NOMO-1 treated with dmso at 0.1 percent for 144 hours (cell line): Measurements from ENCODE around the gene FMO2.
"Not testable (repeated sequence)": the region's sequence is repeated elsewhere in the genome, so short reads cannot be mapped to it uniquely, and the experiment has no call there.

Experiments
- DNase-seq: peaks from one replicate; lab custom pipeline; 2025; ENCODE audit not compliant: unreplicated experiment; lab: John Stamatoyannopoulos, UW

The FMO2 gene

DNA sequence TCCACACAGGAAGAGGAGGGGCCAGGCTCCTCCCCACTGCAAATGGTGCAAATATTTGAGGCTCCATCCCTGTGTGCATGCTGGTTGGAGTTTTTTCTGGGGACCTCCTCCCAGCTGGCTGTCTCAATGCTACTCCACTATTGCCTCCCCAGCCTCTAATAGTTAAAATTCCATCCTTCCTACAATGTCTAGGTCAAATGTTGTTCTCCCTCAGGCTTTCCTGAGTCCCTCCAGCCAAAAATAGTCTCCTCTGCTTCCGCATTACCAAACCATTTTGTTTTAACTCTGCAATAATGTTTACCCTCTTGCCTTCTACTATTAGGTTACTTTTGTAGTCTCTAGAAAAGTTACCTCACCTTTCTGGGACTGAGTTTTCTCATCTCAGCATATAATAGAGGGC, 33.6 kb downstream of the FMO2 start:
- no peak for DNase-seq

DNA sequence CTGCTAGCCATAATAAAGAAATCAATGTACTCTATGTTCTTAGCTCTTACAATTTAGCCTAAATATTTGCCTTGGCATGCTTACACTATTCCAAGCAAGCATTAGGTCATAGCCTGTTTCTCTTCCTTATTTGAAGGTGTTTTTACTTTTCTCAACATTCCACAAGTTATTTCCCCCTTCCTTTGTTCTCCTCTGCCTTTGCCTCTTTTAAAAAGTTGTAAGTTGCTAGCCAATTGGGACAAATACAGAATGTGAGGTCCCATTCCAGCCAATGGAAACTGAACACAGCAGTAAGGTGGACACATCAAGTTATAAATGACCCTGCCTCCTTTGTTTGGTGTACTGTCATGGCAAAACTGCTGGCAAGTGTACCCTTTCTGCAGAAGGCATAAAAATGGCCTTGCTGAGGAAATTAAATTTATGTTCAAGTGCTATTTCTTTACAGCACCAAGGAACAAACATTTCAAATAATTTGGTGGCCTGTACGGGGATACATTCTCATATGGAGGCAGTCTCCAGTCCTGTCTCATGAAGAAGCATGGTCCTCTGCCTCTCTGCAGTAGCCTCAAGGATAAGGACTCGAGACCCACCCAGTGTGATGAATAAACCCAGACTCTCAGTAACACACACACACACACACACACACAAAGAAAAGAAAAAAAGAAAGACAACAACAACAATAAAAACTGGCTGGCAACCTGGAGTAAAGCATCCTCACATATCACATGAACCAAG, 34.4 kb downstream of the FMO2 start:
- no peak for DNase-seq

DNA sequence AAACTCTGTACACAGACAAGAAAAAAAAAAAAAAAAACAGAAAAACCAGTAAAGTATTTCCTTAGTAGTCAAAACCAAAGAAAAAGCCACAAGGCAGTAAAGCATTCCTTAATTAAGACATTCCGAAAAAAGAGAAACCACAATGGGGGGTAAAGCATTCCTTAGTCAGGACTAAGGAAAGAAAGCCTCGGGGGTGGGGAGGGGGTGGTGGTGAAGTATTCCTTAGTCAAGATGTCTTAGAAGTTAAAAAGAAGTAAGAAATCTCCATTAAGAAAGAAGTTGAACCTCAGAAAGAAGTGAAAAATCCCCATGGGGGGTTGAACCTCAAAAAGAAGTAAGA, 35.0 kb downstream of the FMO2 start:
- no peak for DNase-seq

DNA sequence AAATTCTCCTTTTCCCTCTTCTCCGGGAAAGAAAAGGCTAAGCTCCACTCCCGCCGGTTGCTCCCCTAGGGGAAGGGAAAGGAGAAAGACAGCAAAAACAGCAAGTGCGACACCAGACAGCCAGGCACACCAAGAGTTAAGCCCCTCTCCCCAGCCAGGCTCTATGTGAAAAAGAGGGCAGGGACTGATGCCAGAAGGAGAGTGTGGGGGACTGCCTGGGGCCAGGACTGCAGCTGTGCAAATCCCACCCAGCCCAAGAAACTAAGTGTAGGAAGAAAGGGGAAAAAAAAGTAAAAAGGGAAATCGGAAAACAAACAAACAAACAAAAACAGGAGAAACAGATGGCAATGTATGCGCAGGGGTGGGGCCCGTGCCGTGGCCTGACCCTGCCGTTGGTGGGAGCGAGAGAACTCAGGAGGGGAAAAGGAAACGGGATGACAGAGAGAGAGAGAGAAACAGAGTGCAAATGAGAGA, 35.5 kb downstream of the FMO2 start:
- no peak for DNase-seq

DNA sequence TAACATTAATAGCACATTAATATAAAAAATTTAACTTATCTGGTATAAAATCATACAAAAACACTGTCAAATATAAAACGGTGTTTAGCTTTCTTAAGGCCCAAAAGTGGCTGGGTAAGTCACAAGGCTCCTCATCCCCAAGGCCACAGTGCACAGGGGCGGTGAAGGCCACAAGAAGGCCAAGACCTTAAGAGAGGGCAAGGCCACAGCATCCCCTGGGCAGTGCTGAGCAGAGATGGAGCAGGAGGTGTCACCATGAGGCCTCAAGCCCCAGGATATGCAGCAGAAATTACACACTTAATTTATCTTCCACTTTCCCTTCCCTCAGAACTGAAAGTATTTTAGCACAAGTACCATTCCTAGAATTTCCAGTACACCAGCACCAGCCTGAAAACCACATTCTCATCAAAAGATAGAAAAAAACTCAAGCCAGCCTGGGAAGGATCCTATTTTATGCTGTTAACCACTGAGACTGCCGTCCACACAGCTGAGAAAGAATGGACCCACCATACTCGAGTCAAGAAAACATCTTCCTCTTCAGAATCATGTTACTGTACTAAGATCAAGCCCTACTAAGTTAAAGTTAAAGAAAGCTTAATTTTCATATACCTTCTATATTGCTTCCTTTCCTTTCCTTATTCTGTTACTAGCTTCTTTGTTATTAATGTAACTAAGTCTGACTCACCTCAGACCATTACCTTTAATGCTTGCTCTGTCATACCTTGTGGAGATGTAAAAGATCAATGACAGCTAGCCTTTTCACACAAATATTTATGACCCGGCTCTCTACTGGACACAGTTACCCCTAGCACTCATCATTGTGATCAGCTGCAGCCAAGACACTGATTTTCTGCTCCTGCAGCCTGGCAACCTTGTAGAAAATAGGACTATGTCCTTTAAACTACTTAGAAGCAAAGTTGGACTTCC, 36.8 kb downstream of the FMO2 start:
- no peak for DNase-seq

DNA sequence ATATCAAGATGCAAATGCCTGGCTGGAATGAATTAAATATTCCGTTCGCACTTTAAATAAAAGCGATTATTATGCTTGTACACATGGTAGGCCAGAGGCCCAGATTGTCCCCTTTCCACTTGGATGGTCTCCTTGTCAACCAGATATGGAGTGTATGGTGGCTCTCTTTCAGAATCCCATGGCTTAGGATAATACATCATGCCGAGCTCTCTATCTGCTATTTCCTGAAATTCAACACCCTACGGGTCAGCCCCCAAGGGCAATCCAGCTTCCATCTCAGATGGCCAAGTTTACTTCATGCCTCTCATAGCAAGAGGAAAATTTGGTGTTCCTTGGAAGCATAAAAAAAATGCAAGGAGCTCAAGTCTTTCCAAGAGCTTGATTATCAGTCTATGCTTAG, 37.8 kb downstream of the FMO2 start:
- no peak for DNase-seq

DNA sequence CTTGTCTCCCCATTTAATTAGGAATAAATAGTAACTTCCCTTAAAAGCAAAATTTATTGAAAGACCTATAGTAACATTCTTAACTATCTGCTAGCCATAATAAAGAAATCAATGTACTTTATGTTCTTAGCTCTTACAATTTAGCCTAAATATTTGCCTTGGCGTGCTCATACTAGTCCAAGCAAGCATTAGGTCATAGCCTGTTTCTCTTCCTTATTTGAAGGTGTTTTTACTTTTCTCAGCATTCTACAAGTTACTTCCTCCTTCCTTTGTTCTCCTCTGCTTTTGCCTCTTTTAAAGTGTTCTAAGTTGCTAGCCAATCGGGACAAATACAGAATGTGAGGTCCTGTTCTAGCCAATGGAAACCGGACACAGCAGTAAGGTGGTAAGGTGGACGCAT, 39.2 kb downstream of the FMO2 start:
- DNase-seq: not testable (repeated sequence)

DNA sequence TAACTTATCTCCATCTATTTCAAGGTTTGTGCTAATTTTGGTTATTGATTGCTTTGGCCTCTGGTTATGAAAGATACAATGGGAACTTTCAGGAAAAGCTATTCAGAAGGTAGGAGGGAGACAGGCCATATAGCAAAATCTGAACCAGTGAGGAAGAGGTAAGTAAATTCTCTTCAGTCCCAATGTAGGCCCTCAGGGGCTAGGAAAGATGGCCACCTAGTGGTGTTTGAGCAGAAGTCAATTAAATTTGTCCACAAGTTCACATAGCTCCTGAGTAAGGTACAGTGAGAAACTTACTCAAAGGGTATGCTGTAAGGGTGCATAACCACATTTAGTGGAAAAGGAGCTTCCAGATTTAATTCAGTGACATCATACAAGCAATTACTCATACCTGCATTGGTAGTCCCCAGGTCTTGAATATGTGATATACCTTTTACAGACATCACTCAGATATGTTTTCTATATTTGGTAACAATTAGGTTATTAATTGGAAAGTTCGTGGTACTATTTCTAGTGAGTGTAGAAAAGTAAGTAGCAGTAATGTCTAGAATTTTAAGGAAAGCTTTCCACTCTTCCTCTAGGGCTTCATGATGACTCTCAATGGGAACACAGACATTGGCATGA, 41.8 kb downstream of the FMO2 start:
- DNase-seq: peak; percentile 13

DNA sequence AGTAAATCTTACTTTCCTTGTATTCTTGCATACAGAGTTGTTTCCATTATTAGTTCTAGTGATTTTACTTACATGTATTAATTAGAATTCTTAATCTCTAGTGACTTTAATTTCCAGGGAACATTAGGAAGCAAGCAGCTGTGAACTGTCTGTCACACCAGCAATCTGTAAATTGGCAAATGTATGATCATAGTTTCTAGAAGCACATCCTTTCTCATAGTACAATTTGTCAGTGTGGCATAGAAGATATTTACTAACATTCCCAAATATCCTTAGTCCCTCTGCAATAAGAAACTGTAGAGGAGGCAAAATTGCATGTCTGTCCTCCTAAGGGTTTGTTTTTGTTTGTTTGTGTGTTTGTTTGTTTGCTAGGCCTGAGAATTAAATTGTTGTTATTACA, 46.2 kb downstream of the FMO2 start:
- no peak for DNase-seq

DNA sequence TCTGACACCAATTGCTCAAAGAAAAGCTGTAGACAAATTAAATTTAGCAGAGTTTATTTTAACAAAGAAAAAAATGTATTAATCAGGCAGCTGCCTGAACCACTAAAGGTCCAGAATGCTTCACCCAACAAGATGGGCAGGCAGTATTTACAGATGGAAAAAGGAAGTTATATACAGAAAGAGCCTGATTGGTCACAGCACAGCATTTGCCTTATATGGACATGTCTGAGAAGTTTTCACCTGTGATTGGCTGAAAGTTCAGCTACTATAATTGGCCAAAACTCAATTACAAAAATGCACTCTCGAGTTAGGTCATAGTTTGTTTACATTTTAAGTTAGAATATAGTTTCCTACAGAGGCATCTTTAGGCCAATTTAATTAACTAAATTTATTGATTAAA, 48.1 kb downstream of the FMO2 start:
- DNase-seq: no peak

DNA sequence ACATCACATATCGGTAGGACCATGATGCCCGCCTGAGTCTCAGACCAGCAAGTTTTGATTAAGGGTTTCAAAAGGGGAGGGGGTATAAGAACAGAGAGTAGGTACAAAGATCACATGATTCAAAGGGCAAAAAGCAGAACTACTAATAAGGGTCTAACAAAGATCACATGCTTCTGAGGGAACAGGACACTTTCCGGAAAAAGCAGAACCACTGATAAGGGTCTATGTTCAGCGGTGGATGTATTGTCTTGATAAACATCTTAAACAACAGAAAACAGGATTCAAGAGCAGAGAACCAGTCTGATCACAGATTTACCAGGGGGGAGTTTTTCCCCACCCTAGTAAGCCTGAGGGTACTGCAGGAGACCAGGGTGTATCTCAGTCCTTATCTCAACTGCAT, 51.1 kb downstream of the FMO2 start:
- DNase-seq: not testable (repeated sequence)

DNA sequence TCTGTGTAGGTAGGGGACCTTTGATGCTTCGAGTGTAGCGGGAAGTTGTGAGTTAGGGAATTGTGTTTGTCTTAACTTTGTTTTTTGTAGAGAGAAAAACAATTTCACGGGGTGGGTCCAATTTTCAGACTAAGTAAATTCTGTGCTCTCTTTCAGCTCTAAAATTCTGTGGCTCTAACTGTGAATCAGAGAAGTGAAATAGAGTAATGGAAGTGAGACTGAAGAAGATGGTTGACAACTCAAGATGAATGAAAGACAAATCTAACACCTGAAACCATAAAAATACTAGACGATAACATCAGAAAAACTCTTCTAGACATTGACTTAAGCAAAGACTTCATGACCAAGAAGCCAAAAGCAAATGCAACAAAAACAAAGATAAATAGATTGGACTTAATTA, 58.8 kb downstream of the FMO2 start:
- DNase-seq: no peak

DNA sequence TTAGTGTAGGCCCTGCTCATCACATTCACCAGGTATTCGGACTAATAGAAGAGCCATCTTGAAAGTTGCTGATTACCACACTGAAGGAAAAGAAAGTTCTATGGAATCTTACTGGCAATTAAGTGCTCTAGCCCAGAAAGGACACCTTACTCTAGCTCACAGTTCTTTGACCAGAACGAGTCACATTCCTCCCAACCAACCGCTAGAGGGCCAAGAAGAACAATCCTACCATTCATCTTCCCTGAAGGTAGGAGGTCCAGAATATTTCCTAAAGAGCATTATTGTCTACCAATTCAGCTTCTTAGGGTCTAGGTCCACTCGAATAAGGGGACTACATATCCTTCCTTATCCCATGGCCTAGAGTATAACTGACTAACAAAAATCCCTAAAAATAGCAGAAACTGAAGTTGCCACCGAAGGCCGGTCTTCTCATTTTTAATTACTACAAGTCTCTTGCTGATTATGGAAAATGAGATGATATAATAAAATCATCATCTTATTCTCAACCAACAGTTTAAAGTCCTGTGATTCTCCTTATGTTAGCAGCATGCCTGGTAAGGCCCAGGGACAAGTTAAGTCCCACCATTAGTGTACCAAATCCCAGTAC, 60.5 kb downstream of the FMO2 start:
- DNase-seq: no peak

DNA sequence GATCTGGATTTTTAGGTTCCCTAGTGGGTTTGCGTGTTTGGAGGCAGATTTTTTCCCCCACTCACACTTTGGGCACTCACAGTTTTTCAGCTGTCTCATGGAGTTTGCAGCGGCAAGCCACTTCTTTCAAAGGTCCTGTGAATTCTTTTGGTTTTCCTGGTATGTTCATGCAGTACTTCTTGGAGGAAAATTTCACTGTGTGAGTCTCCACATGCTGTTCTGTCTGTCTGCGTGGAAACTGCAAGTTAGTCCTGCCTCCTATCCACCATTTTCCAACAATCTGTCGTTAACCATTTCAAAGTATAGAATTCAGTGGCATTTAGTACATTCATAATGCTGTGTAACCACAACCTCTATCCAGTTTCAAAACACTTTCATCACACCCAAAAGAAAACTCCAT, 62.4 kb downstream of the FMO2 start:
- no peak for DNase-seq

DNA sequence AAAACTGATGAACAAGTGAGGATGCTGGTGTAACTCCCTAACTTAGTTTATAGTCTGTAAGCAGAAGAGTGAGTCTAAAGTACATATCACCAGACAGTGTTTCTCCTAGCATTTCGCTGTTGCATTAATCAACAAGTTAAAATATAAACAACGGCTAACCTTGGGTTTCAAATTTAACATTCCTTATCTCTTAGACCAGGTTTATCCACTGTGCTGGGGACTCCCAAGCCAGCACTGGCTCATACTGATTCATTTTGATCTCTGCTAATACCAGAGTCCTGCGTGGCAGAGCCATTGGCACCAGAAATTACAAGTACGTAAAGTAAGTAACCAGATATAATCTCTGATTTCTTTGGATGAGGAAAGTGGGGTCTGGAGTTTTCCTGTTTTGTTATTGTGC, 63.2 kb downstream of the FMO2 start, which contains the start of gene FMO1:
Gene FMO1 (plus strand): TSS at position 193 of the 400 bp plus-strand sequence. CDS start 9,594 bp downstream, outside the sequence.
- no peak for DNase-seq

DNA sequence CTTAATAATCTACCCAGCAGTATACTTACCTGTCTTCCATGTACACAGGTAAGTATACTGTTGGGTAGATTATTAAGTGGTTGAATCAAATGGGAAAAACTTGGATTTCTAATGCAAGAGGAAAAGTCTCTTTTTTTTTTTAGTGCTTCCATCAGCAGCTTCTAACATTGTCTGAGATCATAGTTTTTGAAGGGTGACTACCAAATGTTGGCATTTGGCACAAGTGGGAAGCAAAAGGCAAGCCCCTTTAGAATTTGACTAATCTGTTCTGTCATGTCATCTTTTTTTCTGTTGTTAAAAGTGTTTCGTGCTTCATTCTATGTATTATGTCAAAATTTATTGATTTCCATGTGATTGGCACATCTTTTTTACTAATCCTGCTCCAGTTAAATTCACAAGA, 63.7 kb downstream of the FMO2 start:
- DNase-seq: no peak

DNA sequence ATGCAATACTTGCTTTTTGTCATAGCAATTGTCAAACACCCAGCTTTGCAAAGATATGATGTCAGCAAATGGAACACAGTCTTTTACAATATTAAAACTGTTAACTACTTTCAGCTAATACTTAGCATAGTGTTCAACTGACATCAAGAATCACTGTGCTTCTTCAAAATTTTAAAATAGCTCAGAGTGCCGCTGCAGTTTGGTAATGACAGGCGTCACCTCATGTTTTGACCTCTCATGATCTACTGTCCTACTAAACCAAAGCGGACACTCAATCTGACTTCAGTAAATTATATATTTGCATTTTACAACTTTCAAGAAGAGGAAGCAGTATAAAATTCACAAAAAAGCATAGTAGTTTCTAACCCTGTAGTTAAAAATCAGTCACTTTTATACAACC, 65.2 kb downstream of the FMO2 start:
- no peak for DNase-seq

DNA sequence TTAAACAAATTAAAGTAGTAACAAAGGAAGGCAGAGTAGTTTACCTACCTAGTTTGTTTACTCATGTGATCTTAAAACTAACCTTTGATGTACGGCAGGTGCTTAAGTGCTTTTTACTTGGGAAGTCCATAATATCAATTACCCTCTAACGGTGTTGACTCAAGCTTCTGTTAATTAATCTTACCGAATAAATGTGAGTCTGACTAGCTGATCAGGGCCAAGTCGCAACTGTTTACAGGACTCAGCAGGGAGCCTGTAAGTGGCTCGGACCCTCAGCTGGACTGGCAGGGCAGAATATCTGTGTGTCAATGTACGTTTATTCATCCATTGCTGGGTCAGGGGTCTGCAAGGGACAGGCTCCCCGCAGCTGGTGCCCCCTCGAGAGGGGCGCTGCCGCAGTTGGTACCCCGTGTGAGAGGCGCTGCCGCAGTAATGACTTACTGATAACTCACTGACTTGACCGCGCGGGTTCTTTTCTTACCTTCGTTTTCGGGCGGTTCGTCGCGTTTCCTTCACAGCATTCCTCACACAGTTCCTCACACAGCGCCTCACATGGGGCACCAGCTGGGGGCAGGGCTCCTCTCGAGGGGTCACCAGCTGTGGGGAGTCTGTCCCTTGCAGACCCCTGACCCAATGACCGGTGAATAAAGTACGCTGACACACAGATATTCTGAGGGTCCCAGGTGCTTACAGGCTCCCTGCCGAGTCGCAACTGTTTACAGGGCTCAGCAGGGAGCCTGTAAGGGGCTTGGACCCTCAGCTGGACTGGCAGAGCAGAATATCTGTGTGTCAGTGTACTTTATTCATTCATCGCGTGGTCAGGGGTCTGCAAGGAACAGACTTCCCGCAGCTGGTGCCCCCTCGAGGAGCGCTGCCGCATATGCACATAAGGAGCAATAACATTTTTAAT, 66.2 kb downstream of the FMO2 start:
- peak; percentile 13 for DNase-seq

DNA sequence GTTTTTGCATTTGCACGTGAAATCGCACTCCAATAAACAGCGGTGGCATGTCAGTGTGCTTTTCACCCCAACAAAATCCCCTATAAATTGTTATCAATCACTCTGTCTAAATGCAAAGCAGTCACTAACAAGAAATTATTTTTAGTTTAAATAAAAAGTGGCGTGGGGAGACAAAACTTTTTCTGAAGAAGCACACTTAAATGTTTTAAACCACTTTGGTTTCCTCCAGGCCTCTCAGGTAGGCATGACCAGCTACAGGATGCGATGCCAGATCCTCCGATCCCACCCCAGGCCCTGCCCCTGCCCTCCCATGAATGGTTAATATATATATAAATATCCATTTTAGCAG, 66.8 kb downstream of the FMO2 start:
- no peak for DNase-seq

DNA sequence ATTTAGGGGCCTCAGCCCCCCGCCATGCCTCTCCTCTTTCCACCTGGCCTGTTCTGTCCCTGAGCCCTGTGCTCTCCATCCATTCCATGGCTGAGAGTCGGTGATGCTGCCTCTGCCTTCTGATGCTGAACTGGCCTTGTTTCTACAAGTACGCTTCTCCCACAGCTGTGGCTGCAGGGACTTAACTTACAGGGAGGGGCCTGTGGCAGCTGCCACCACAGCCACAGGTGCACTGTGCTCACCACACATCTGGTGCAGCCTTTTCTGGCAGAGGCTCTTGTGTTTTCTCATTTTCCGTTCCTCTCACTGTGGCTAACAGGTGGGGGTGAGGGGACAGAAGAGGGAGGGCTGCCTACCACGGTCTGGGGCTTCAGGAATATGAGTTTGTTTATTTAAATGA, 67.4 kb downstream of the FMO2 start:
- DNase-seq: no peak
